ENCODE data around the gene RAB3A.

DNA sequence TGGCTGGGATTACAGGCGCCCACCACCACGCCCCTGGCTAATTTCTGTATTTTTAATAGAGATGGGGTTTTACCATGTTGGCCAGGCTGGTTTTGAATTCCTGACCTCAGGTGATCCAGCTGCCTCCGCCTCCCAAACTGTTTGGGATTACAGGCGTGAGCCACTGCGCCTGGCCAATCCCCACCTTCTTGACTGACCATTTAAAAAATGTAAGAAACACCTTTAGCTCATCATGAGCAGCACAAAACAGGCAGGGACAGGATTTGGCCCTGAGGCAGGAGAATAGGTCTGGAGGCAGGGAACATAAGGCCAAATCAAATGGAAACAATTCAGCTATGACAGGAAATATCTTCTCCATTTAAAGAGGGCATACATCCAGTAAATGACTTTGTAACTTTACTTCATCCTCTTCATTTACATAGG is 12.2 kb downstream of the RAB3A start:
- TF ChIP-seq CTCF (conservative IDR thresholded peaks at IDR 0.05; ENCODE audit: low read depth, low read length): no peak
- TF ChIP-seq EZH2 (IDR thresholded peaks at IDR 0.05; ENCODE audit: low read length, unreplicated experiment): no peak
- no peak for TF ChIP-seq EZH2phosphoT487 (IDR thresholded peaks at IDR 0.05; ENCODE audit: borderline replicate concordance, low read length)
